Measurements from ENCODE around the gene ELMO2. TPM values are rescaled to one million over a fixed set of nuclear protein-coding genes. Genes with fewer than 3 reads are reported as not detected.

ELMO2 gene
- polyA plus RNA-seq, 3 donors = 57.7 to 62.6 (median 59.1) TPM

DNA sequence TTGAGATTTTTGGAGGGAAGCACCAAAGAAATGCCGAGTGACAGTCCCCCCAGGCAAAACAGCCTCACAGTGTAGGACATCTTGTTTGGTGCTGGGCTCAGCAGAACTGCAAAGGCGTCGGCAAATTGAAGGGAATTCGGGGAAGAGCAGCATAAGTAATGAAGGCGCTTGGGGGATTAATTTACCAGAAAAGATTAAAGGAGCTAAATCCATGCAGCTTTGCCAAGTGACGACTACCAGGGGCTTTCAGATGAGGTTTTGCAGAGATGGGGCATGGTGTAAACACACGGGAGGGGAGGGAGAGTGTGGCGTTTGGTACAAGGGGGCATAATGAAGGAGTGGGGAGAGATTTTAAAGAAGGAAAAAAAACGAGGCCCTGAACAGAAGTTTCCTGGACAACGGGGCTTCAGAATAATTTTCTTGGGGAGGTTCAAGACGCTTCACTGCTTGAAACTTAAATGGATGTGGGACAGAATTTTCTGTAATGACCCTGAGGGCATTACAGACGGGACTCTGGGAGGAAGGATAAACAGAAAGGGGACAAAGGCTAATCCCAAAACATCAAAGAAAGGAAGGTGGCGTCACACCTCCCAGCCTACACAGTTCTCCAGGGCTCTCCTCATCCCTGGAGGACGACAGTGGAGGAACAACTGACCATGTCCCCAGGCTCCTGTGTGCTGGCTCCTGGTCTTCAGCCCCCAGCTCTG is 52.8 kb downstream of the ELMO2 start:
- DNase-seq (ENCODE audit: low read depth in 3 of 3, low spot score in 2 of 3) = no peak

DNA sequence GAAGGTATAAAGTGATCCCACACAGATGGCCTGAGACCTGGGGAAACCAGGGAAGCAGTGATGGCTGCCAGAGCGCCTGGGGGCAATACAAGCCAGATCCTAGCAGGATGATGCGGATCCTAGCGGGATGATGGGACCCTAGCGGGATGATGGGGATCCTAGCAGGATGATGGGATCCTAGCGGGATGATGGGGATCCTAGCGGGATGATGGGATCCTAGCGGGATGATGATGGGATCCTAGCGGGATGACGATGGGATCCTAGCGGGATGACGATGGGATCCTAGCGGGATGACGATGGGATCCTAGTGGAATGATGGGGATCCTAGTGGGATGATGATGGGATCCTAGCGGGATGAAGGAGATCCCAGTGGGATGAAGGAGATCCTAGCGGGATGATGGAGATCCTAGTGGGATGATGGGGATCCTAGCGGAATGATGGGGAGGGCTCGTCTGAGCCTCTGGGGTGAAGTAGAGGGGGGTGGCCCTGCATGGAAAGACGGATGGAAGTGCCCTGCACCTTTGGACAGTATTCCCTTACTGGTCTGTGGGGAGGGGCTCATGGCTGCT is 54.0 kb downstream of the ELMO2 start:
- no peak for DNase-seq (ENCODE audit: low read depth in 3 of 3, low spot score in 2 of 3)

DNA sequence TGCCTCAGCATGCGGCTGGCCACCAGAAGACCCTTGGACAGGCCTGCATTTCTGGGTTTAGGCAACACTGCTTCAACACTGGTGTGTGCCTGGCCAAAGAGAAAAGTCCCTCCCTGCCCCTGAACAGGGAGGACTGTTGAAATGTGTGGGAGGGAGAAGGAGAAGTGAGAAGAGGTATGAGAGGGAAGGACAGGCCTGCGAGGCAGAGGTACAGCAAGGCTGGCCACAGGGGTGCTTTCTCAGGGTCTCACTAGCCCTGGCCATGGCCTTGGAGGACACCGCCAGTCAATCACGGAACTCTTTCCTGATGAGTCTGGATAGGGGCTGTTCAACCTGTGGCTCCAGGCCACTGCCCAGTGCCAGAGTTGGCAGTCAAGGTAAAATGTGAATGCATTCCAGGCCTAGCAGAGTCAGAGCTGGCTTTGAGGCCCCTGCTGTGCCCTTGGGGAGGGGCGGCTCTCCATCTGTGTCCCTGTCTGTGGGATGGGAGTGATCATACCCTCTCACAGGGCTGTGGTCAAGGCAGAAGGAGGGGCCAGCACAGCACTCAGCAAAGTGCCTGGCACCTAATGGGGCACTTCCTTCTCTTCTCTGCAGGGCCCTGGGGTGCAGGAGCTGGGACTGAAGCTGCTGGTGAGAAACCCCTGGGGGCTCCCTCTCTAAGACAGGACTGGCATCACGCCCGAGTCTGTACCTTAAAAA is 54.9 kb downstream of the ELMO2 start:
- no peak for DNase-seq (ENCODE audit: low read depth in 3 of 3, low spot score in 2 of 3)

DNA sequence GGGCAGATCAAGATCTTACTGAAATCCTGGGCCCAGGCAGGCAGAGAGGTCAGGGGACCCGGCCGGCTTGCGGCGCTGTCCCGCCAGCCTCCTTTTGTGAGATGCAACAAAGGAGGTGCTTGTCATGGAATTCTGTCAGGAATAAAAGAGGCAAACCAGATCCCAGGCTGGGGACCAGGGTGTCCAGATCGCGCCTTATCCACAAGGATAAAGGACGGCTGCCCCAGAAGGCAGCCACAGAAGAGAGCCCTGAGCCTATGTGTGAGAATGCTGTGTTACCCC is 55.5 kb downstream of the ELMO2 start:
- DNase-seq (ENCODE audit: low read depth in 3 of 3, low spot score in 2 of 3) = no peak

DNA sequence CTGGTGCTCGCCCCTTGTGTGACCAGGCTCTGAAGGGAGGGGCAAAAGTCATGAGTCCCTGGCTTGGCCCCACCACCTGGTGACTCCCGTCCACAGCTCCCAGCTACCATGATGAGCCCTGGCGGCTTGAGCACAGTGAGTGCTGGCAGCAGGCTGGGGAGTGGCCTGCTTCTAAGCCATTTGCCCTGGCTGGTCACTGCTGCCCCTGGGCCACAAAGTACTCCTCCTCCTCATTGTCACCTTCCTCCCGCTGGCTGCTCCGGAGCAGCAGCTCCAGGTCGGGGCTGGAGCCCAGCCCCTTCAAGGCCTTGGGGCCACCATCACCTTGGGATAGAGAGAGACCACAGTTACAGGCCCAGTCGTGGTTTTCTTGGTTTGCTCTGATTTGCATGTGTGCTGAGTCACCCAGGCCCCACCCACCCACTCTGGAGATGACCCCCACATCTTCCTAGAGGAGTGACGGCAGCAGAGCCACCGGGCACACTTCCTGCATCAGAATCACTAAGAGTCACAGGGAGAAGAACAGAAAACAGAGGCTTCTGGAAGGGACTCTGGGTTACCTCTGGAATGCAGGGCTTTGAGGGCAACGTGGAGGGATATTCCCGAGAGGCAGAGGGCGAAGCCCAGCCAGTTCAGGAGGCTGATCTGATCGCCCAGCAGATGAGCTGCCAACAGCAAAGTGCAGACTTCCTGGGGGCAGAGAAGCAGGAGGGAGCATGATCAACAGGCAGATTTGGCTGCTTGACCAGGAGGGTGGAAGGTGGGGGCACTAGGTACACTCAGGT is 56.0 kb downstream of the ELMO2 start:
- DNase-seq (ENCODE audit: low read depth in 3 of 3, low spot score in 2 of 3) = no peak

DNA sequence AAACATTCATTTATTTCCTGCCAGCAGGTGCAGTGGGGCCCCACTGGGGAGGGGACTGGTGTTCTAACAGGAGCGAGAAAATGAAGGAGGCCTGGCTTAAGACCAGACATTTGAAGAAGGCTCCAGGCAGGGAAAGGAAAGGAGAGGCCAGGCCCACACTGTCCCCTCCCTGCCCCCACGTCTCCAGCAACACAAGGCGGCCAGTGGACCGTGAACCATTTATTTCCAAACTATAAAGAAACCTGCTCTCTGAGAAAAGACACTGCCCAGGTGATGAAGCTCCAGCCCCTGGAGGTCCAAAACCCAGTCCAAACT is 56.7 kb downstream of the ELMO2 start:
- no peak for DNase-seq (ENCODE audit: low read depth in 3 of 3, low spot score in 2 of 3)

DNA sequence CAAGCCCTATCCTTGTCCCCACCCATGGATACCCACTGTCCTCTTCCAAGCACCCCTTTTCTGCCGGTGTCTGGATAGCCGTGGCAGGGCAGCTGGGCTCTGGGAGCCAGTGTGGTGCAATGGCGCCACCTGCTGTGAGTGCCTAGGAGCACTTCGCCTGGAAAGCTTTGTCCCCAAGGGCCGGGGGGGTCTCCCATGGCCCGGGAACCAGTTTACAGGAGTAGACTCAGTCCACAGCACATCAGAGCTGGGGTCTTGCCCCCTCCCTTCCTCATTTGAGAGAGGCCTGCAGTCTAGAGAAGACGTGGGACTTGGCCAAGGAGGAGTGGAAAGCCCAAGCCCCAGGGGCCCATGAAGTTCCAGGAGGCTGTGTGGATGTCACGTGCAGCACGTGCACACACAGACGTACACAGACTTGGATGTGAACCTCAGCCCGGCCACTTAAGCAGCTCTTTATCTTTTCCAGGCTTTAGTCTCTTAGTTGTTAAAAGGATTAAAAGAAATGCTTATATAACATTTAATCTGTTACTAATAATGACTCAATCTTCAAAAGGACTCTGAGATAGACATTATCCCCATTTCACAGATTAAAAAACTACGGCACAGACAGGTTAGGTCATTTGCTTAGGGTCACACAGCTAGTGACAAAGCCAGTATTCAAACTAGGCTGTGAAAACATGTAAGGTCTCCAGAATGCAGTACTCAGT is 57.2 kb downstream of the ELMO2 start:
- DNase-seq (ENCODE audit: low read depth in 3 of 3, low spot score in 2 of 3) = no peak

DNA sequence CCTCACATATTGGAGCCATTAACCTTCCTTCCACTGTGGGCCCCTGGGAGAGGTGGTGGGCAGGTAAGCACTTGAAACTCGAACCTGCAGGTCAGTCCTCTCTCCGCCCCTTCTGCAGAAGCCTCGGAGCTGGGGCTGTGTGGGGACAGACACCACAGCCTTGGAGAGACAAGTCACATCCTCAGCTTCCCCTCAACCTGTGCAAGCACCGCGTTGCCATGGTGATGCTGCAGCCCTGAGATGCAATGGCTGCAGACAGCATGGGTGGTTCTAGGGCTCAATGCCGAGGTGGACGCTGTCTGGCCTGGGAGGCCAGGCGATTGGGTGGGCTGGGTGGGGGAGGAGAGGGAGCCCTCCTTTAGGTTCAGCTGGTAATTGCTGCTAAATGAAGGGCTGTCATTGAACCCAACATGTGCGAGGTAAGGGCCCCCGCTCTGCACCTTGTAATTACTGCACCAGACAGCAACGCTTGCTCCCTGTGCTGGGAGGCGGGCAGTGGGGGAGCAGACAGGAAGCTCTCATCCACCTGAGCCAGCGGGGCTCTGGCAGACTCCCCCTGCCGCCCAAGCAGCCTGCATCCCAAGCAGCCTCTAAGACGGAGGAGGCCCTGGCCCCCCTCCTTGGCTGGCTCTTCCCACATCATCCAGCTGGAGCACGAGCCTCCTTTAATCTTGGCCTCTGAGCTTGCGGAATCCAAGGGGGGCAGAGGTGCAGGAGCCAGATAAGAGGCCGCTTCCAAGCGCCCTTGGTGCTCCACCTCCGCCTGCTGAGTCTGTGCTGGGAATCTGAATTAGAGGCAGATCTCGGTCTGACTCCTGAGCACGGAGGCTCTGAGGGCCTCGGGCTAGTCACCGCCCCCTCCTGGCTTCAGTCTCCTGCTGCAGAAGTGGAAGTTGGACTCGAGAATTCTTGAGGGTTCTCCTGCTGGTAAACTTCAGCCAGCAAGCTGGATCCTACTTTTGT is 58.3 kb downstream of the ELMO2 start:
- no peak for DNase-seq (ENCODE audit: low read depth in 3 of 3, low spot score in 2 of 3)

DNA sequence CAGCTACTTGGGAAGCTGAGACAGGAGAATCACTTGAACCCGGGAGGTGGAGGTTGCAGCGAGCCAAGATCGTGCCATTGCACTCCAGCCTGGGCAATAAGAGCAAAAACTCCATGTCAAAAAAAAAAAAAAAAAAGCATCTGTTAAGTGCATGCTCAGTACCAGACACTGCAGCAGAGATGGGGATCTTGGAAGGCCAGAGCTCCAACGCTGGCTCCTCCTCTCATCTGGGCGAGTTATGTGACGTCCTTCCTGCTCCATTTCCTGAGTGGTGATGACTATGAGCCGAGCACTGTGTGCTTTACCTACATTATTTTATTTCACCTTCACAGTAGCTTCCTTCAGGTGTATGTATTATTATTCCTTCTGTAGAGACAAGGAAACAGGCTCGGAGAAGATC is 59.6 kb downstream of the ELMO2 start:
- DNase-seq (ENCODE audit: low read depth in 3 of 3, low spot score in 2 of 3) = no peak

DNA sequence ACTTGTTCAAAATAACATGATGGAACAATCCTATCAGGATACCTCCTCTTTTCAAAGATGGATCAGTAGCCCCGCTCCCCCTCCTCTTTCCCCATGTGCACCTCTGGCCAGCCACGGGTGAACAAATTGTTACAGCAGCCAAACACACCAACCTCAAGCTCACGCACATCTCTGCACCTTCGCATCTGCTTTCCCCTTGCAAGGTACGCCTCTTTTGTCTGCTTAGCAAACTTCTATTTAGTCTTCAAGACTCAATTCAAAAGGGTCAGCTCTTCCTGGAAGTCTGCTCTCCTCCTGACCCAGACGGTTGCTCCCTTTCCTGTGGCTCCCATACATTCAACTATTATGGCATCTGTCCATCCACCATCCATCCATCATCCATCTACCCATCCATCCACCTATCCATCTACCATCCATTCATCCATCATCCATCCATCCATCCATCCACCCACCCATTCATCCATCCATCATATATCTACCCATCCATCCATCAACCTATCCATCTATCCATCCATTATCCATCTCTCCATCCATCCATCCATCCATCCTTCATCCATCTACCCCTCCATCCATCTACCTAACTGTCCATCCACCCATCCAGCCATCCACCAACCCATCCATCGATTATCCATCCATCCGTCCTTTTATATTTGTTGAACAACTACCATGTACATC is 61.8 kb downstream of the ELMO2 start:
- no peak for DNase-seq (ENCODE audit: low read depth in 3 of 3, low spot score in 2 of 3)

DNA sequence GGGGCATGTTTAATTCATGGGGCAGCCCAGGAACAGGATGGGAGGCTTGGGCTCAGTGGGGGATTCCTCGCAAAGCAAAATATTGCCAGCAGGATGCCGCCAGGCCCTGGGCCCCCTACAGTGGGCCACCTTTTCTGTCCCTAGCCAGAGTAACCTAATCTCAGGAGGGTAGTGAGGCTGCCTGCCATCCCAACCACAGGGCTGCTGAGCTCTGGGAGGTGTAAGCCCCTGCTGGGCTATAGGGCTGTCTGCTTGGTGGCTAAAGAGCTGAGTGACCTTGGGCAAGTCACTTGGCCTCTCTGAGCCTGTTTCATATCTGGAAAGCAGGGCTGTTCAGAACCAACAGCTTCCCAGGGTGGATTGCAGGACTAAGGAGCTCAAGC is 62.4 kb downstream of the ELMO2 start:
- no peak for DNase-seq (ENCODE audit: low read depth in 3 of 3, low spot score in 2 of 3)

DNA sequence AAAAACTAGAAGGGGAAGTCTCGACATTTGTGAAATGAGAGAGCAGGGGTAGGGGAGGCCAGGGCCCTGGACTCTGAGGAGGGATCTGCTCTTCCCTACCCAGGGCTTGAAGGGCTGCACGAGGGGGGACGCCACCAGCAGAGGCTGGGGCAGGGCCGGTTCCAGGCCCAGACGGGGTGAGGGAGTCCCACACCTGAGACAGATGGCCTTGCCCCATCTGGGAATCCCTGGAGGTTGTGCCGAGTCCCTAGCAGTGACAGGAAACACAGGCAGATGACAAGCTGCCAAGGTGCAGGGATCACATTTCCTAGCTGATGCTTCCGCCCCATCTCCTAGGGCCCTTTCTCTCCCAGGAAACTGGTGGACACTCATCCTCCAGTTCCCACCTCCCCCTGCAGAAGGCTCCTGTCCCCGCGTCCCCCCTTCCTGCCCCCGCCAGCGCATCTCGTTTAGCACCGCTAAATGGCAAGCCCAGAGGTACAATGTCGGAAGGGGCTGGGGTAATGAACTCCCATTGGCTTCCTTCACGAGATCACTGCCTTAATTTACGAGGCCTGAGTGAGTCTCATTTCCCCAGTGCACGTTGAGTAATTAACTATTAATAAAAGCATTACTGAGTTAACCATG is 63.0 kb downstream of the ELMO2 start:
- no peak for DNase-seq (ENCODE audit: low read depth in 3 of 3, low spot score in 2 of 3)

DNA sequence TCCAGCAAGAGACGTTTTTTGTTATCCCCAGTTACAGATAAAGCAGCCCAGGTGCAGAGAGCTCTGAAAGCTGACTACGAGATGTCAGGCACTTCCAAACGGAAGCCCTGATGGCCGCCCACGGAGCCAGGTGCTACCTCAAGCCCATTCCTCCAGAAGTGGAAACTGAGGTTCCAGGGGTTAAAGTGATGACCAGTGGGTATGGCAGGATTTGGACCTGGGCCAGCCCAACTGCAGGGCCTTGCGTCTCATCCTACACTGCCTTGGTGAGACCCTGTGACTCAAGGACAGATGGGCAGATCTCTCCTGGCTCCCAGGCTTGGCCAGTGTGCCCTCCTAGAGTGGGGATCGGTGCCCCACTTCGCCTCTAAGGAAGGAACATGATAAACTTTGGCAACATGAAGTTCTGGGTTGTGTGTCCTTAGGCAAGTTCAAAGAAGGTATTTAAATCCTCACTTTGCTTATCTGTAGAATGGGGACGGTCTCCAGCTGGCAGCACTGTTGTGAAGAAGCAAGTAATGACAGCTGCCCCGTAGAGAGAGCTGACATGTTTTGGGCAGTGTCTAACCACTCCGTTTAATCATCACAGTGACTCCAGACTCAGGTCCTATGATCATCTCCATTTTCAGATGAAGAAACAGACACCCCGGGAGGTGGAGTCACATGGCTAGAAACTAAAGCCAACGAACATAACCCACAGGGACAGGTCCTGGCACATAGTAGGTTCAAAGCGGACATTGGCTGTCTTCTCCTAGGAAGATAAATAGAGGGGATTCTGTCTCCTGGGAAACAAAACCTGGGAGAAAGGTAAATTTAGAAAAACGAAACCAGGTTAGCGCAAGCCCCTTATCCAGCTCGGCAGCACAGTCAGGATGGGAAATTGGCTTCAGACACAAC is 63.7 kb downstream of the ELMO2 start:
- no peak for DNase-seq (ENCODE audit: low read depth in 3 of 3, low spot score in 2 of 3)

DNA sequence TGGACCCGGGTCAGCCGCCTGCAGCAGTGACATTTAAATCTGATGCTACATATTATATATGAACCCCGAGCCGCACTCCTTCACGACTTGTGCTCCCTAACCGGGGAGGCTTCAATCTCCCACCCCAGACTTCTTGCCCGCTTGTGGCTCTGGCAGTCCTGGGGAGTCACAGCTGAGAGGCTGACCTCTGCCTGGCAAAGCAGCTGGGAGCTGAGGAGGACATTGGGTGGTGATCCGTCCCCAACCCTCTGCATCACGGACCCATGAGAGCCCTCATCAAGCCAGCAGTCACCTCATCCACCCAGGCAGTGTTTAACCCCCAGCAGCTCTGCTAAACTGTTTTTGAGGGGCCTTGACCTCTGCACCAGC is 64.4 kb downstream of the ELMO2 start:
- DNase-seq (ENCODE audit: low read depth in 3 of 3, low spot score in 2 of 3) = no peak

DNA sequence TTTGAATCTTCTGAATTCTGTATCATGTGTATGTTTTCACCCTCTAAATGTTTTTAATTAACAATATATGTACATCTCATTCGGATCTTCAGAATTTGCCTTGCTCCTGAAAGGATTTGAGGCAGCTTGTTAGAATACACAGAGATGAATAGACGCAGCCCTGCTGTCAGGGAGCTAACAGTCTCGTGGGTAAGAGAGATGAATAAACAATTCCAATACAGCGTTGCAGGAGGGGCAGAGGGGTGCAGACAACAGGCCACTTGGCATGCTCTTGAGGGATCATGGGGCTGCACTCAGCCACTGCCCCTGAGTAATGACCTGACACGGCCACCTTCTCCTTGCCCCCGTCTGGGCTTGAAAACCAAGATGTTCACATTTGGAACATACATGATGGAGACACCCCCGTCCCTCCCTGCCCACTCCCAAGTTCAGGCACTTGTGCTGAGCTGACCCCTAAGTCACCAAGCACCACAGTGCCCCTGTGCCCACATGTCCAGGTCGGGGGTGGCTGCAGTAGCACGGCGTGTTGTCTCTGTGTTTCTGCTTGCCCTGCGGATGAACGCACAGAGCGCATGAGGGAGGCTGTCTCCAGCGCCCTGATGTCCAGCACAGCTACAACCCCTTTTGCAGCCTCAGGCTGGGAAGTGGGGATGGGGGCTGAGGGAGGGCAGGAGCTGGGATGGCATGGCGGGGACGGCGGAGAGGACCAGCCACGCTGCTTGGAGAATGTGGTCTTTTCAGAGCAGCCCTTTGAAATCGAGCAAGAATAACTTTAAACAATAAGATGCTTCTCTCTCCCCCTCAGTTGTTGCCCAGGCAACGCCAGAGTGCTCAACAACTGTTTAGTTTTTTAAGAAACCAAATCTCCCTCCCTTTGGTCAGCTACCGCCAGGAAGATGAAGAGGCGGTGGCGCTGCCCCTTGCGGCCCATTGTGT is 65.1 kb downstream of the ELMO2 start:
- no peak for DNase-seq (ENCODE audit: low read depth in 3 of 3, low spot score in 2 of 3)

DNA sequence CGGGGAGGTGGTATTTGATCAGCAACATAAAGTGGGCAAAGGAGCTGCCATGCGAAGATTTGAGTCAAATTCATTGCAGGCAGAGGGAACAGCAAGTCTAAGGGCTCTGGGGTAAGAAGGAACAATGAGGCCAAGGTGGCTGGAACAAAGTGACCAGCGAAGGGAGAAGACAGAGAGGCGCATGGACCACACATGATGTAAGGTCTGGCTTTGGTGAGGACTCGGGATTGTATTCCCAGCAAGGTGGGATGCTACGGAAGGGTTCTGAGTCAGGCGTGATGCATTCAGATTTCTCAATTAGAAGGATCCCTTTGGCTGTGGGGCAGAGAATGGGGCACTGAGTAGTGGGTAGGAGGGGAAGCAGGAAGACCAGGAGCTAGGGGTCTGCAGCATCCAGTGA is 67.4 kb downstream of the ELMO2 start:
- no peak for DNase-seq (ENCODE audit: low read depth in 3 of 3, low spot score in 2 of 3)

DNA sequence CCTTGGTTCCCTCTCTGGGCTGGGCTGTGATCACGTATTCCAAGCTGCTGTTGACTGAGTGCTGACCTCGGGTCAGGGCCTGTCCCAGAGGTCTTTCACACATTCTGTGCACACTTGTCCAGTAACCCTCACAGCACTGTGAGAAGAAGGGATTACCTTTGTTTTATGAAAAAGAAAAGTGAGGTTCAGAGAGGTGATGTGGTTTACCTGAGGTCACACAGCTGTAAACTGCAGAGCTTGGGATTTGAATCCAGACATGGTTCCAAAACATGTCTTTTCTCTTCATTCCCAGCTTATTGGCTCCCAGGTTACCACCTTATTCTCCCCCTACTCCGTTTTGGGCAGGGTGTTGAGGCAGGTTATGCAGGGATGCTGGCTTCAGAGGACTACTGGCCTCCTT is 69.7 kb downstream of the ELMO2 start:
- DNase-seq (ENCODE audit: low read depth in 3 of 3, low spot score in 2 of 3) = no peak

Measured in right renal cortex interstitium (tissue), 3 donors.